GM19324 (cell line): ENCODE data around the gene ALDH18A1.
"Not testable (repeated sequence)": the region's sequence is repeated elsewhere in the genome, so short reads cannot be mapped to it uniquely, and the experiment has no call there.

Source experiments
- ATAC-seq: cut with Tn5 transposase; IDR thresholded peaks from one replicate; pipeline ENCODE4 v1.9.1; 2021; ENCODE audit warnings: mild to moderate bottlenecking, moderate library complexity; ENCODE audit not compliant: unreplicated experiment, low FRiP score

ALDH18A1 gene

DNA sequence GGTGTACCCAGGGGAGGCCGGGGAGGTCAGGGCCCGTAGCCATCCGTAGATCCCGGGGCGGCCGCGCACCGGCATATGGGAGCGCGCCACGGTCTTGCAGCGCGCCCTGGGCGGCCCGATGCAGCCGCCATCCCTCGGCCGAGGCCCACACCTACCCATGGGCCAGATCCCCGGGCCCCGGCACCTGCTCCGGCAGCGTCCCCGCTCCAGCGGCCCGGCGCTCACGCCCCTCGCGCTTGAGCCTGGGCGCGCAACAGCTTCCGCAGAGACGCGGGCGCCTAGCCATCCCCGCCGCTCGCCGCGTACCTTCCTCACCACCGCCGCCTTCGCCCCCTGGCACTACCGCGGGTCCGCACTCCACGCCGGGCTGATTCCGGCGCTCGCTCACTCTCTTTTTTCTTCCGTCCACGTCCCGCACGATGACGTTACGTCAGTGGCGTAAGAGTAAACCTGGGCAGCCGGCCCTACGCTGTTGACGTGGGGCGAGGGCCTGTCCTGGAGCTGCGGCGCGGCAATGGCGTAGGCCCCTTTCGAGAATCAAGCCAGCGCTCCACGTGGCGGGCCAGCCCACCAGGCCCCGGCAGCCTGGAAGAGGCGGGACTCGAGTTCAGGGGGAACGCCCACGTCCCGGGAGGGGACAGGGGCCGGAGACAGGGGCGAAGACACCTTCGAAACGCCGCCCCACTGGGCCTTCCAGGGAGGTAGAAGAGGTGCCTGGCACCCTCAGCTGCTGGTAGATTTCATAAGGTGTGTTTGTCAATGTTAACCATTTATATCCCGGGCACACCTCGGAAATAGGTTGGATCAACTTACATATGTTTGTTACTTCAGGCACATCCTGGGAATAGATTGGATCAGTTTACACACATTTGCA, at the start of gene ALDH18A1:
ALDH18A1 (minus strand) TSS at position 421 of the 874 bp plus-strand sequence. CDS start 3,334 bp downstream, outside the sequence.
- ATAC-seq = peak; percentile 90

DNA sequence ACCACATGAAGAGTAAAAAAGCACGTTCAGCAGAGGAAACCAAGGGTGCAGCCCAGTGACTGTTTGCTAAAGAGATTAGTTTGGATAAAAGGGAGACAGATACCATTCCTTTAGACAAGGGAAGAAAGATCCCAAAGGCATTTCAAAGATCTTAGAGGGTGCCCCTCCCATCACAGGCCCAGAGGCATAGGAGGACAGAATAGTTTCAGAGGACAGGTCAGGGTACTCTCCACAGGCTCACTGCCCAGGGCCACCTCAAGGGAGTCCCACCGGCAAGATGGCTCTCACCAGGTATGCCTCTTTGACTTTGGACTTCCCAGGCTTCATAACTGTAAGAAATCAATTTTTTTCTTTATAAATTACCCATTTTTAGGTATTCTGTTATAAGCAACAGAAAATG, 41.9 kb upstream of the ALDH18A1 start:
- no peak for ATAC-seq

DNA sequence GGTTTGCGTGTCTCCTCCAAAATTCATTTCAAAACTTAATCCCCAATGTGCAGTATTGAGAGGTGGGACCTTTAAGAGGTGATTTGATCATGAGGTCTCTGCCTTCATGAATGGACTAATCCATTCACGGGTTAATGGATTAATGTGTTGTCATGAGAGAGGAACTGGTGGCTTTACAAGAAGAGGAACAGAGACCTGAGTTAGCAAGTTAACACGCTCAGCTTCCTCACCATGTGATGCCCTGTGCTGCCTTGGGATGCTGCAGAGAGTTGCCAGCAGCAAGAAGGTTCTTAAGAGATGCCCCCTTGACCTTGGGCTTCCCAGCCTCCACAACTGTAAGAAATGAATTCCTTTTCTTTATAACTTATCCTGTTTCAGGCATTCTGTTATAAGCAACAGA, 40.9 kb upstream of the ALDH18A1 start:
- no peak for ATAC-seq

DNA sequence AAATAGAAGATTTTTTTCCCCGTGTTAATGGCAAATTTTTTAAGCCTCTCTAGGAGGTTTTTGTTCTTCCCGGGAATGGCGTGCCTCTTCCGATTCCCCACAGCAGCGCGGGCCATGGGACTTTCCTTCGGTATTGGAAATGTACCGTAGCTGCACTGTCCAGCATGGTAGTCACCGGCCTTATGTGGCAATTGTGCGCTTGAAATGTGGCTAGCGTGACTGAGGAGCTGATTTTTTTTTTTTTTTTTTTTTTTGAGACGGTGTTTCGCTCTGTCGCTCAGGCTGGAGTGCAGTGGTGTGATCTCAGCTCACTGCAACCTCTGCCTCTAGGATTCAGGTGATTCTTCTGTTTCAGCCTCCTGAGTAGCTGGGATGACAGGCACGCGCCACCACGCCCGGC, 38.2 kb upstream of the ALDH18A1 start:
- no peak for ATAC-seq

DNA sequence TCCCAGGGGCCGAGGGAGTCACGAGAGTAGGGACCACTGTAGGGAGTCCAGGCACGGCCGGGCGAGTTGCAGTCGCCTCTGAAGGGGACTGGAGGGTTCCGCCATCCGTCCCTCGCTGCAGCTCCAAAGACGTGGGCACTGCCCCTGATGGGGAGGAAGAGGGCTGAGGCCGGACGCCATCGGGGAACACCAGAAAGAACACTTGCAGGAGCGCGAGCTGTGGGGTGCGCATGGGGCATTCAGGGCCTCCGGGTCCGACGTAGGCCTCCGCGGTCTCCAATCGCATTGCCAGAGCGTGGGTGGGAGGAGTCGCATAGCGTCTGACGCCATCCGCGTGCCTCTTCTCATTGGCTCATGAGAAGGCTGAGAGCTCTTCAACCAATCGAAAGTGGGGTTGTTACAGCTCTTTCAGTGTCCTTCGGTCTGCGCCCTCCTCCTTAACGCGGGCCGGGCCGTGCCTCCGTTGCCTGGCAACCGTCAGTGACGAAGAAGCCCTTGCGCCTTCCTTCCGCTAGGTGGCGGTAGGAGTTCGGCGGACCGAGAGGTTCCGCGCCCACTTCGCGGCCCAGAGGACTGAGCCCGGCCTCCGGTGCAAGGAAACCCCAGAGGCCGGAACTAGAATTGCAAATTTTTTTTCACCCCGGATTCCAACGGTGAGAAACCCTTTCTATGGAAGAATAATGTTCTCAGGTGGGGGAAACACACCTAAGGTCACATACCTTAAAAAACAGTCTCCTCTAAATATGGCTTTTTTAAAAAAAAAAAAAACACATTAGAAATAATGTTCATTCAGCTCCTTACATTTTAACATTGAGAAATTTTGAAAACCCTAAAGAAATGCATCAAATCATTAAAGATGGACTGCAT, 37.4 kb upstream of the ALDH18A1 start, which contains the start of gene TCTN3:
TCTN3 (minus strand) TSS at position 260 of the 867 bp plus-strand sequence; CDS start at position 232, 28 bp downstream.
- ATAC-seq = peak; percentile 99

DNA sequence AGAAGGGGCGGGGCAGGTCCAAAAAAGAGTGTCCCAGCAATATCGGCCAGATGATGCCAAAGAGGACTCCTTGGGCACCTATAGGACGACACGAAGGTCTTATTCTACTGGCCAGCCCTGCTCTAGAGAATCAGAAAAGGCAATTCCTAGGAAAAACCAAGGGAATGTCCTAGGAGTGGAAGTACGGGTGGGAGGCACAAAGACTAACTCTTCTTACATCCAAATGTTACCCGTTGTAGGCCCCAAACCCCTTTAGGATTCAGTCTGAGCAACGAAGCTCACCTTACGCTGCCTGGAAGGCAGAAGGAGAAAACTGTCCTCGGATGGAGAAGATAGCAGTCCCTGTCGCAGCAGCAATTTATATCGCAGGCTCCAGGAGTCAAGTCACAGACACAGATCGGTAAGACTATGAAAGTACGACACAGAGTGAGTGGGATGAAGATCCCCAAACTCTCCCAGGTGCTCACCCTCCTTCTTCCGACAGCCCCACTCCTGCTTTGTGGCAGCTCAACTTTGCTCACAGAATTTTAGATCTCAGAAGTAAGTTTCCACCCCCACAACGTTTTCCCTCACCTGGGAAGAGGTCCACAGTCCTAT, 36.7 kb upstream of the ALDH18A1 start:
- peak; percentile 4 for ATAC-seq

DNA sequence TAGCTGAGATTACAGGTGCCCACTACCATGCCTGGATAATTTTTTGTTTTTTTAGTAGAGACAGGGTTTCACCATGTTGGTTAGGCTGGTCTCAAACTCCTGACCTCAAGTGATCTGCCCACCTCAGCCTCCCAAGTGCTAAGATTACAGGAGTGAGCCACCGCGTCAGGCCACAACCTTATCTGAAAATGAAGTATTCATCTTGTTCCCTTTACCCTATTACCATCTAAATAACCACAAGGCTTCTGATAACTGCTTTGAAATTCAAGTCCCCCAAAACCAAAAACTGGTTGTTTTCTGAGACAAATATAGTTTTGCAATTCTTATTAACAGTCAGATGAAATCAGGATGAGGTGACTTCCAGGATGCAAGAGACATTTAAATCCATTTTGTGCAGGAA, 34.8 kb upstream of the ALDH18A1 start:
- no peak for ATAC-seq

DNA sequence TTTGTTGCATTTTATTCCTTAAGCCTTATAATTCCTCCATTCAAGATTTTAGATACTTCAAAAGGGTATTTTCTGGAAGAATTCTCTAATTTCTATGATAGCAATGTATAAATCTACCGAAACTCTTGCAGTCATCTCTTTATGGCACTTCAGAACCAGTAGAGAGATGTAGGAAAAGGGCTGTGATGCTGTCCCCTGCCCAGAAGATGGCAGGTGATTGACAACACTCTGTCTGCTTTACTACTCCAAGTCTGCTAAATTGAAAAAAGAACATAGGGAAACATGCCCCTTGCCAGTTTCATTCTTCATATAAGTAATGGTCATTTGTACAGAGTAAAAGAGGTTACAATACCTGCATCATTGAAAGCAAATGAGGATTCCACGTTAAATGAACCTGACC, 32.1 kb upstream of the ALDH18A1 start:
- no peak for ATAC-seq

DNA sequence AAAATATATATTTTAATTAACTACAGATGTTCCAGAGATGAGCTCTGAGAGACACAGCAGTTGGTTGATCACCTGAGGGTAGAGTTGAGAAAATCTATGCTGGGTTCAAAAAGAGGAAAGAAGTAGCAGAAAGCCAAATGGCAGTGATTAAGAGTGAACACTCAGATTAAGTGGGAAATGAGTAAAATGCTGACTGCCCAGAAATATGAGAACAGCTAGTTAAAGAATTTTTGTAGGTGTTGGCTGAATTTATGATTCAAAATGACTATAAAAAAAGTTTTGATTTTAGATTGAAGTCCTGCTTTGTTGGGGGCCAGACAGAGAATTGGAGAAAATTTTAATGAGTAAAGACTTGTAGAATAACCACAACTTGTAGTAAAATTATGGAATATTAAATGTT, 27.5 kb upstream of the ALDH18A1 start:
- ATAC-seq = no peak

DNA sequence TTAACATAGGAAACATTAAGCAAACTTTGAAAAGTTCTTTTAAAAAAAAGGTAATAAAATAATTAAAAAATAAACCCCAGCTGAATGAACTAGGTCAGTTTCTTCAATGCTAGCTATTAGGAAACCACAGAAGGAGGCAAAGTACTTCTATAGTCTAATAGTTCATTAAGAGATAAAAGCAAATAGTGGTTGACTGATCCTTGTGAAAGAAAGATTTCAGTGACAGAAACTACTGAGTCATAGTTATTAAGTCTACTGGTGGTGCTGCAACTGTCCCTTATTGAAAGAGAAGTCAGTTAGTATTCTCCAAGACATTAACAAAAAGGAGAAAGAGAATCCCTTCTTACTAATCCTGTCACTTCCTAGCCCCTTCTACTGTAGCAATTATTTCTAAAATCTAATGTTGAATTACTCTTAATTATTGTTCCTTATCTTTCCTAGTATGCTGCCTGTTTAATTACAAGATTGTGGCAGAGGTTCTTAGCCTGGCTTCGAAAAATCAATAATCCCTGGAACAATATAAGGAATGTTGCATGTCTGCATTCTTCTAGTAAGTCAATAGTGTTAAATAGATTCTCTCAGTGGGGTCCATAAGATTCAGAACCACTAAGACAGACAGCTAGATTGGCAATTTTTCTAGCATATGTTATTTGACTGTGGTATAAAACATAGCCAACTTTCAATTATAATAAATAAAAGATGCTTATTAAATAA, 19.0 kb upstream of the ALDH18A1 start:
- ATAC-seq = no peak

DNA sequence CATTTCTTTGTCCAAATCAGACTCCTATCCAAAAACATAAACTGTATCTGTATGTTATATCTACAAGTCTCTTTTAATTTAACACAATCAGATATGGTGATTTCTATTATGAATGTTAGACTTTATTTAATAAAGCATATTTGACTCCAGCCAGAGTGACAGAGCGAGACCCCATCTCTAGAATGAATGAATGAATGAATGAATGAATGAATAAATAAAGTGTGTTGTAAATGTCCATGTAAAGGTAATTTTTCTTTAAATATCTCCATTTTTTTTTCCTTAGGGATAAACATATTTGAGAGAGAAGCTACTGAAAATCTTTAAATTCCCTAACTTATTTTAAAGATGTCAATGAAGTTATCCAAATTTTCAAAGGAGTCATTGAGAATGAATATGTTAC, 18.1 kb upstream of the ALDH18A1 start:
- ATAC-seq = no peak

DNA sequence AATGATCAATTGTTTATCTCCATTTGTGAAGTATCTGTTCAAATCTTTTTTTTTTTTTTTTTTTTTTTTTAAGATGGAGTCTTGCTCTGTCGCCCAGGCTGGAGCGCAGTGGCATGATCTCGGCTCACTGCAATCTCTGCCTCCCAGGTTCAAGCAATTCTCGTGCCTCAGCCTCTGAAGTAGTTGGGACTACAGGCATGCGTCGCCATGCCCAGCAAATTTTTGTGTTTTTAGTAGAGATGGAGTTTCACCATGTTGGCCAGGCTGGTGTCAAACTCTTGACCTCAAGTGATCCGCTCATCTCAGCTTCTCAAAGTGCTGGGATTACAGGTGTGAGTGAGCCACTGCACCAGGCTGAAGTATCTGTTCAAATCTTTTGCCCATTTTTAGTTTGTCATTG, 16.1 kb upstream of the ALDH18A1 start:
- not testable (repeated sequence) for ATAC-seq

DNA sequence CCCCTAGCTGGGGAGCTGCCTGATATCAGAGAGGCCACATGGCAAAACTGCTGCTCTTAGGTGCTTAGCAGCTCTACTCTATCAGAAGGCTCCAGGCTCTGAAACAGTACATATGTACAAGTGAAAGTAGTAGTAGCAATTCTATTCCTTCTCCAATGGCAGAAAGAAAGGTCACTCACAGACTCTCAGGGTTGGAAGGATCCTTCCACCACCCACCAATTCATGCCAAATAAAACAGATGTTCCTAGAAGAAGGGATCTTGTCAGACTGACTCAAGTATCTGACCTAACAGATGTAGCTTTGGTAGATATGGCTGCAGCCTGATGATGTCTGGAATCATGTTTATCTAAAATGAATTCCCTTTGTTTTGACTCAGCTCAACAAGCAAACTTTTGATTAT, 8.0 kb upstream of the ALDH18A1 start:
- ATAC-seq = no peak

DNA sequence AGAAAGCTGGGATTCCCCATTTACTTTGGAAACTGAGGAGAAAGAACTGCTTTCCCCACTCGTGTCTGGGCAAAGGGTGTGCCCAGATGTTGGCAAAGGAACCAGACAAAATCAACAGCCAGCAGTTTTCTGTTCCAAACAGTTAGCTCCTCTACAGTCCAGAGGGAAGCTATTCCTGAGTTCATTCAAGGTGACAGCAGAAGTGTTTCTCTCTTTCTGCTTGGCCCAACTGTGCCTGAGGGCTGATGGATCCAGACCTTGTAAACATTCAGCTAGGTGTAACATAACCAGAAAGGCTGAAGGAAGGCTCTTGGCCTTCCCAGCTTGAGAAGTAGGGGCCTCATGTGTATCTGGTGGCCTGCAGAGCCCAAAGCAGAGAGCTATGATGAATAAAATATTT, 7.0 kb upstream of the ALDH18A1 start:
- ATAC-seq = no peak

DNA sequence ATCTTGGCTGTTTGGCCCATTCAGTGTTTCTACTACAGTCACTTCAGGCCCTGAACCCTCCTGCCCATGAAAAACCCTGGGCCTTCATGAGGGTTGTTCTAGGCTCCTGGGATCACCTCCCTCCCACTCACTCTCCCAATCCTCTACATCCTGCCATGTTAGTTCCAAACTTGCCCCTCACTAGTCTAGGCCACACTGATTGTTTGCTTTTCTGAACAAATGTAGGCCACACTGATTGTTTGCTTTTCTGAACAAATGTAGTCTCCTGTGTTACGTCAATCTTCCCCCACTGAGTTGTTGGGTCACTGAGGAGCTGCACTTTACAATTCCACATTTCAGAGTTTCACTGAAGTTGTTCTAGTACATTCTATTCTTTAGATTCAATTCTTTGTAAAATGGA, 5.3 kb upstream of the ALDH18A1 start:
- ATAC-seq = no peak

DNA sequence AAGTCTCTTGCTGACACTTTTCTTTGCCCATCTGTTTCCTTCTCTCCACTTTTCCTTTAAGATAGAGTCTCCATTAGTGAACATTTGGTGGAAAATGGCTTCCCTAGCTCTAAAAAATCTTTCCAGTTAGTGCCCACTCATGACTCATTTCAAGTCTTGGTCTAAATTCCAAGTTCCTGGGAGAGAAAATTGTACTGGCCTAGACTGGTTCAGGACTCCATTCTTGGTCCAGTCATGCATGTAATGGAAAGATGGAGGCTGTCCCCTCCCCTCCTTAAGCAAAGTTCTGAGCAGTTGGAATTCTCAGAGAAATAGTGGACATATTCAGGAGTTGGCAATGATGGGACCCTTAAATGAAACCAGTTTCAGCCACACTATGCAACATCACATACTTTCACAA, 3.8 kb upstream of the ALDH18A1 start:
- ATAC-seq = no peak

DNA sequence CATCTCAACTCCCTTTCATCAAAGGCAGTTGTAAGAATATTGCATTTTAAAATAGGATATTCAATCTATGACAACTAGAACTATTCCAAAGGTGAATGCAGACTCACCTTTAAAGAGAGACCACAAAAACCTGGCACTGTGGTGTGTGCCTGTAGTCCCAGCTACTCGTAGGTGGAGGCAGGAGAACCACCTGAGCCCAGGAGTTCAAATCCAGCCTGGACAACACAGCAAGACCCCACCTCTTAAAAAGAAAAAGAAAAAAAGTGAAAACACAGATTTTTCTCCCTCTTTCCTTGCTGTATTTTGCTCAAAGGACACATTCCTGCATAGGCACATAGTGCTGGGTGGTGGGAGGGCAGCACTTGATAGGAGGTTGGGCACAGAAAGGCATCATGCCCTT, 739 bp upstream of the ALDH18A1 start:
- ATAC-seq = no peak

DNA sequence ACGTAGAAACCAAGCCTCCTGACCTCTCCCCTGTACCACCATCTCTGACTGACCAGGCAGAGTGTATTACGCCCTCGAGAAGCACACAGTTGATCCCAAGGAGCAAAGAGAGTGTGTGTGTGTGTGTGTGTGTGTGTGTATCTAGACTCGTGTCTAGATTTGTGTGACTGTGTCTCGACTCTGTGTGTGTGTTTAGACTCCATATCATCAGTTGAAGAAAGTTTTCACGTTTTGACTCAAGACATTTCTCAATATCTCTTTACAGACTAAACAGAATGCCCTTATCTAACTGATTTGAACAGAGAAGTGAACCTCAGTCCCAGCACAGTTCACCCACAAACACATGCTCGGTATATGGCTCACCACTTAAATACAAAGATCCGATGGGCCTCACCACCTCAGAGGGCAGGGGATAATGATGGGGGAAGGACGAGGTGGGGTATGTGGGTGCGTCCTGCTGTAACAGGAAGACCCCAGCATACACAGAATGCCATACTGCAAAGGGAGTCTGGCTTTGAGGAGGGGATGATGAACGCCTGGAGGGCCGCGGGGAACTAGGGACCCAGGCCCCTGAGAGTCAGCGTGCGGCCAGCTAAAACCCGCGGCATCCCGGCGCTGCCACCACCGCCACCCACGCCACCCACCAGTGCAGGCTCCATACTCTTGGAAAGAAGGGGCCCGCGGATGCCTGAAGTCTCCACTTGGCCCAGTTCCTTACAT, 780 bp downstream of the ALDH18A1 start:
- ATAC-seq = peak; percentile 4

DNA sequence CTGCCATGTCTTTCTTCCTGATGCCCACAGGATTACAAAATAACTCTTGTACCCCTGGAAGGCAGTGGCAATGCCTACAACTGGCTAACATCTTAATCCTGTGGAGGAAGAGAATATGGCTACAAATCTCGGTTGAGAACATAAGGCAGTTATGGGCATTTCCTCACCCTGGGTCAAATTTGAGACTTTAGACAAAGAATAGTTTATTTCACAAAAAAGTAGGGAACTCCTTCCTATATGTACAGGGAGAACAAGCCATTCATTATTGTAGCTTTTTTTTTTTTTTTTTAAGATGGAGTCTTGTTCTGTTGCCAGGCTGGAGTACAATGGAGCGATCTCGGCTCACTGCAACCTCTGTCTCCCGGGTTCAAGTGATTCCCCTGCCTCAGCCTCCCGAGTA, 2.6 kb downstream of the ALDH18A1 start:
- no peak for ATAC-seq
